ENCODE results near the gene RAD51. TPM values are rescaled to one million over a fixed set of nuclear protein-coding genes. Genes with fewer than 3 reads are reported as not detected.

Gene RAD51
- polyA plus RNA-seq, 3 donors: 0.28 to 0.61 TPM; not detected in 1

DNA sequence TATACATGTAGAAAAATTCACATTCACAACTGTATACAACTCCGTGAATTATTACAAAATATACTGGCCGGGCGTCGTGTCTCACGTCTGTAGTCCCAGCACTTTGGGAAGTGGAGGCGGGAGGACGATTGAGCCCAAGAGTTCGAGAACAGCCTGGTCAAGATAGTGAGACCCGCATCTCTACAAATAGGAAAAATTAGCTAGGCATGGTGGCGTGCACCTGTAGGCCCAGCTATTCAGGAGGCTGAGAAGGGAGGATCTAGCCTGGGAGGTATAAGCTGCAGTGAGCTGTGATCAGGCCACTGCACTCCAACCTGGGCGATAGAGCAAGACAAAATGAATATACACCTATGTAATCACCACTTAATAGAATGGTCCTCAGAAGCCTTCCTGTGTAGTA lies 1.3 kb downstream of the RAD51 start:
- H3K79me2 ChIP-seq (ENCODE audit: insufficient read depth, low read length): peaks cover 45% of the 10 kb centered on the region
- H3K4me1 Mint-ChIP-seq: peaks cover 30% of the 10 kb centered on the region
- peak overlapping the region; percentile 100 for H3K4me2 ChIP-seq (replicated peaks; ENCODE audit: extremely low read depth, low read length, poor library complexity, severe bottlenecking)
- intact Hi-C loops (cut with micrococcal nuclease): loop anchor here (5.0 to 10.0 kb wide), 7 partner anchors 61 to 199 kb away; partner anchors contain the start of genes C15orf62 (in 1 of the 2), CCDC32 (in 1 of the 2), DNAJC17 (in 1 of the 2) and GCHFR (in 1 of the 2)
- peak overlapping the region in 1 of 3 experiments; percentile 100 for H3K4me3 ChIP-seq (replicated peaks in 1 of 3; ENCODE audit: low read depth in 2 of 3, low read length in 3 of 3)
- H3K9me3 Mint-ChIP-seq: no peaks in the 10 kb centered on the region
- H3K4me1 ChIP-seq (ENCODE audit: control insufficient read depth in 1 of 2, insufficient read depth in 2 of 2, low read length in 2 of 2): peaks cover 16 to 21% of the 10 kb centered on the region in 2 donors
- H3K9ac ChIP-seq (ENCODE audit: insufficient read depth, low read length, poor library complexity, severe bottlenecking): no peak overlapping the region
- no peaks in the 10 kb centered on the region for H4K20me1 ChIP-seq (ENCODE audit: insufficient read depth, low read length)
- H2AFZ ChIP-seq (ENCODE audit: insufficient read depth, low read depth, low read length, poor library complexity, severe bottlenecking): peak overlapping the region; percentile 96
- peak overlapping the region; percentile 99 to 100 for H3K4me3 Mint-ChIP-seq
- peaks cover 3 to 30% of the 10 kb centered on the region in 2 donors for H3K36me3 ChIP-seq (replicated peaks in 1 of 2; ENCODE audit: control insufficient read depth in 1 of 2, insufficient read depth in 2 of 2, low read length in 2 of 2)
- TF ChIP-seq, protein P1, sequence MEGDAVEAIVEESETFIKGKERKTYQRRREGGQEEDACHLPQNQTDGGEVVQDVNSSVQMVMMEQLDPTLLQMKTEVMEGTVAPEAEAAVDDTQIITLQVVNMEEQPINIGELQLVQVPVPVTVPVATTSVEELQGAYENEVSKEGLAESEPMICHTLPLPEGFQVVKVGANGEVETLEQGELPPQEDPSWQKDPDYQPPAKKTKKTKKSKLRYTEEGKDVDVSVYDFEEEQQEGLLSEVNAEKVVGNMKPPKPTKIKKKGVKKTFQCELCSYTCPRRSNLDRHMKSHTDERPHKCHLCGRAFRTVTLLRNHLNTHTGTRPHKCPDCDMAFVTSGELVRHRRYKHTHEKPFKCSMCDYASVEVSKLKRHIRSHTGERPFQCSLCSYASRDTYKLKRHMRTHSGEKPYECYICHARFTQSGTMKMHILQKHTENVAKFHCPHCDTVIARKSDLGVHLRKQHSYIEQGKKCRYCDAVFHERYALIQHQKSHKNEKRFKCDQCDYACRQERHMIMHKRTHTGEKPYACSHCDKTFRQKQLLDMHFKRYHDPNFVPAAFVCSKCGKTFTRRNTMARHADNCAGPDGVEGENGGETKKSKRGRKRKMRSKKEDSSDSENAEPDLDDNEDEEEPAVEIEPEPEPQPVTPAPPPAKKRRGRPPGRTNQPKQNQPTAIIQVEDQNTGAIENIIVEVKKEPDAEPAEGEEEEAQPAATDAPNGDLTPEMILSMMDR (IDR thresholded peaks at IDR 0.05): no peak
- peaks cover 13 to 26% of the 10 kb centered on the region in 2 donors for H3K36me3 Mint-ChIP-seq
- no peak for DNase-seq
- H3K27me3 Mint-ChIP-seq (ENCODE audit: low read depth in 3 of 3): no peaks in the 10 kb centered on the region
- H3K9me3 ChIP-seq (replicated peaks in 1 of 2; ENCODE audit: control insufficient read depth in 1 of 2, insufficient read depth in 1 of 2, low read length in 2 of 2): no peaks in the 10 kb centered on the region
- no peaks in the 10 kb centered on the region for H3K27me3 ChIP-seq (ENCODE audit: control insufficient read depth in 2 of 2, insufficient read depth in 2 of 2, low read length in 2 of 2)
- 76% methylated on average over 9 of the region's 11 CpGs for WGBS (ENCODE audit: insufficient coverage)
- no peak overlapping the region for H3K27ac Mint-ChIP-seq
- no peak overlapping the region for H3K27ac ChIP-seq (ENCODE audit: low read depth in 1 of 2, low read length in 2 of 2)

DNA sequence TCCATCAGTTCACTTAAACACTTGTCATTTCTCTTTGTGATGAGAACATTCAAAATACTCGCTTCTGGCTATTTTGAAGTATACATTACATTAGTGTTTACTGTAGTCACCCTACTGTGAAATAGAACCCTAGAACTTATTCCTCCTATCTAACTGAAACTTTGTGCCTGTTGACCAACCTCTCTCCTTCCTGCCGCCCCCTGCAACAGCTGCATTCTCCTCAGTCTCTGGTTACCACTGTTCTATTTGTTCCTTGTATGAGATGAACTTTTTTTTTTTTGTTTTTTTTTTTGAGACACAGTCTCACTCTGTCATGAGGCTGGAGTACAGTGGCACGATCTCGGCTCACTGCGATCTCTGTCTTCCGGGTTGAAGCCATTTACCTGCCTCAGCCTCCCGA lies 2.9 kb downstream of the RAD51 start:
- no peak overlapping the region for H3K9ac ChIP-seq (ENCODE audit: insufficient read depth, low read length, poor library complexity, severe bottlenecking)
- Mint-ChIP-seq H3K27ac (peak overlapping the region in 4 of 7 donors; percentile 12 to 46 (median 22)), H3K4me3 (no peak overlapping the region), H3K4me1 (peaks cover 30% of the 10 kb centered on the region), H3K27me3 (ENCODE audit: low read depth in 3 of 3) (no peaks in the 10 kb centered on the region), H3K36me3 (peaks cover 12 to 35% of the 10 kb centered on the region in 2 donors), H3K9me3 (no peaks in the 10 kb centered on the region)
- DNase-seq: no peak
- no peak overlapping the region for H3K4me3 ChIP-seq (replicated peaks in 1 of 3; ENCODE audit: low read depth in 2 of 3, low read length in 3 of 3)
- WGBS (ENCODE audit: insufficient coverage): 100% methylated on average over 5 of the region's 7 CpGs
- no peak overlapping the region for H2AFZ ChIP-seq (ENCODE audit: insufficient read depth, low read depth, low read length, poor library complexity, severe bottlenecking)
- TF ChIP-seq, protein P1 (IDR thresholded peaks at IDR 0.05): no peak
- no peak overlapping the region for H3K27ac ChIP-seq (ENCODE audit: low read depth in 1 of 2, low read length in 2 of 2)
- H3K36me3 ChIP-seq (replicated peaks in 1 of 2; ENCODE audit: control insufficient read depth in 1 of 2, insufficient read depth in 2 of 2, low read length in 2 of 2): peaks cover 7 to 26% of the 10 kb centered on the region in 2 donors
- H3K79me2 ChIP-seq (ENCODE audit: insufficient read depth, low read length): peaks cover 45% of the 10 kb centered on the region
- intact Hi-C loops (cut with micrococcal nuclease): loop anchor here (5.0 to 10.0 kb wide), 7 partner anchors 59 to 197 kb away; partner anchors contain the start of genes C15orf62 (in 1 of the 2), CCDC32 (in 1 of the 2), DNAJC17 (in 1 of the 2) and GCHFR (in 1 of the 2)
- no peaks in the 10 kb centered on the region for H4K20me1 ChIP-seq (ENCODE audit: insufficient read depth, low read length)
- no peaks in the 10 kb centered on the region for H3K9me3 ChIP-seq (replicated peaks in 1 of 2; ENCODE audit: control insufficient read depth in 1 of 2, insufficient read depth in 1 of 2, low read length in 2 of 2)
- H3K27me3 ChIP-seq (ENCODE audit: control insufficient read depth in 2 of 2, insufficient read depth in 2 of 2, low read length in 2 of 2): no peaks in the 10 kb centered on the region
- H3K4me2 ChIP-seq (replicated peaks; ENCODE audit: extremely low read depth, low read length, poor library complexity, severe bottlenecking): no peak overlapping the region
- peaks cover 16 to 21% of the 10 kb centered on the region in 2 donors for H3K4me1 ChIP-seq (ENCODE audit: control insufficient read depth in 1 of 2, insufficient read depth in 2 of 2, low read length in 2 of 2)

Measured in CD14-positive monocyte (primary cell).